Lower leg skin (tissue), 3 donors: ENCODE results near the gene NFAM1.

Source experiments
- CTCF ChIP-seq, 3 donors: fragments of 450-650 bp; IDR thresholded peaks; one replicate each; pipeline ENCODE4 v1.5.1; 2016; ENCODE audit warnings: antibody characterized with exemption in 3 of 3, mild to moderate bottlenecking in 3 of 3, moderate library complexity in 2 of 3
- POLR2A ChIP-seq, 2 donors: fragments of 450-650 bp; IDR thresholded peaks; one replicate each; pipeline ENCODE4 v1.6.1; 2016 to 2017; ENCODE audit warnings: antibody characterized with exemption in 2 of 2, mild to moderate bottlenecking in 1 of 2, moderate library complexity in 1 of 2

- TF ChIP-seq CTCF (IDR thresholded peaks at IDR 0.05) (no peak), POLR2A (IDR thresholded peaks at IDR 0.05) (no peak)
Observed at GRCh38 chr22:42418811-42419242, 13.4 kb downstream of the NFAM1 start.
